GM18867 (cell line): ENCODE results near the gene RXYLT1.
"Not testable (repeated sequence)": the region's sequence is repeated elsewhere in the genome, so short reads cannot be mapped to it uniquely, and the experiment has no call there.

Experiments
- ATAC-seq: cut with Tn5 transposase; IDR thresholded peaks from one replicate; pipeline ENCODE4 v1.9.1; 2021; ENCODE audit warnings: mild to moderate bottlenecking, moderate library complexity; ENCODE audit not compliant: unreplicated experiment

The RXYLT1 gene

DNA sequence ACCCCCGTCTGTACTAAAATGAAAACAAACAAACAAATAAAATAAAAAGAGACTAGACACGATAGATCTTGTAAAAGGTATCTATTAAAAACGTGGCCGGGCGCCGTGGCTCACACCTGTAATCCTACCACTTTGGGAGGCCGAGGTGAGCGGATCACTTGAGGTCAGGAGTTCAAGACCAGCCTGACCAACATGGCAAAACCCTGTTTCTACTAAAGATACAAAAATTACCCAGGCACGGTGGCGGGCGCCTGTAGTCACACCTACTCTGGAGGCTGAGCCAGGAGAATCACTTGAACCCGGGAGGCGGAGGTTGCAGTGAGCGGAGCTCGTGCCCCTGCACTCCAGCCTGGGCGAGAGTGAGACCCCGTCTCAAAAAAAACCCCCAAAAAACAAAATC is 63.0 kb downstream of the RXYLT1 start:
- not testable (repeated sequence) for ATAC-seq

DNA sequence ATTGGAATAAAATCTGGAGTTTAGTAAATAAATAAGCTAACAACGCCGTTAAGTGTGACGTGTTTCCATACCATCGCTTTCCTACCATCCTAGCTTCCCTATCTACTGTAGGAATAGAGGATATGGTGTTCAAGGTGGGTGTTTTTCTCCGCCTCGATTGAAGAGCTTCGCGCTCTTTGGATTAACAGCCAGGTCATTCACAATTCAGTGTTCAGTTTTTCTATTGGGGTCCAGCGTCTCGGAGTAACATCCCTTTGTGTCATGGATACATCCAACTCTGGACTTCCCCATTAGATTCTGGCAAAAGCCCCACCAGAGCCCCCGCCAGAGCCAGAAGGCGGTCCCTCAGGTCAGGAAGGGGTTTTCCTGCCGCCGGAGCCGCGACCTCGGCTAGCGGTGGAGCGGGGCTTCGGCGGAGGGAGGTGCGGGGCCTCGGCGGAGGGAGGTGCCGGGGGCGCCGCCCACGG is 63.6 kb downstream of the RXYLT1 start:
- ATAC-seq, result no peak

DNA sequence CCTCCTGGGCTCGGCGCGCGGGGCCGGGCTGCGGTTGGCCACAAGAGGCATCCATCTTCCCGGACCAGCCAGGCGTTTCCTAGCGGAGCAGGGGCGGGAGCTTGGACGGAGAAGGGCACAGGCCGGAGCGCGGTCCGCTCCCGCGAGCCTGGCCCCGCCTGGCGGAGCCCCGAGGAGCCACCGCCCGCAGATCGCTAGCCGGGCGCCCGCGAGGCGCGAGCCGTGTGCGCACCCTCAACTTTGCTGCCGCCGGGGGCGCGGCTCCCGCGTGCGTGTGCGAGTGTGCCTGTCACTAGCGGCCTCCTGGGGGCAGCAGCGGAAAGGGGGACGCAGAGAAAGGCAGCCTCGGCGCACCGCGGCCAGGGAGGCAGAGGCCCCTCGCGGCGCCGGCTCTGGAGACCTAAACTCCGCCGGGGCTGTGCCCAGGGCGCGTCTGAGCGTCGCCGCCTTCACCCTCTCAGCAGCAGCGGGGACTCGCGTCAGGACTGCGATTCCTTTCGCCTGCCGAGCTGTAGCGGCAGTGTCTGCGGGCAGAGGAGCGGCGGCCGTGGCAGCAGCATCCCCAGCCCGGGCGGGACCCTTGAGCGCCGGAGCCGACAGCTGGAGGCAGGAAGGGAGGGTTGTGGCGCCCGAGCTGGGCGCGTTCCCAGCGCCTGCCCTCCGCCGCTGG is 64.1 kb downstream of the RXYLT1 start:
- peak; percentile 97 for ATAC-seq

DNA sequence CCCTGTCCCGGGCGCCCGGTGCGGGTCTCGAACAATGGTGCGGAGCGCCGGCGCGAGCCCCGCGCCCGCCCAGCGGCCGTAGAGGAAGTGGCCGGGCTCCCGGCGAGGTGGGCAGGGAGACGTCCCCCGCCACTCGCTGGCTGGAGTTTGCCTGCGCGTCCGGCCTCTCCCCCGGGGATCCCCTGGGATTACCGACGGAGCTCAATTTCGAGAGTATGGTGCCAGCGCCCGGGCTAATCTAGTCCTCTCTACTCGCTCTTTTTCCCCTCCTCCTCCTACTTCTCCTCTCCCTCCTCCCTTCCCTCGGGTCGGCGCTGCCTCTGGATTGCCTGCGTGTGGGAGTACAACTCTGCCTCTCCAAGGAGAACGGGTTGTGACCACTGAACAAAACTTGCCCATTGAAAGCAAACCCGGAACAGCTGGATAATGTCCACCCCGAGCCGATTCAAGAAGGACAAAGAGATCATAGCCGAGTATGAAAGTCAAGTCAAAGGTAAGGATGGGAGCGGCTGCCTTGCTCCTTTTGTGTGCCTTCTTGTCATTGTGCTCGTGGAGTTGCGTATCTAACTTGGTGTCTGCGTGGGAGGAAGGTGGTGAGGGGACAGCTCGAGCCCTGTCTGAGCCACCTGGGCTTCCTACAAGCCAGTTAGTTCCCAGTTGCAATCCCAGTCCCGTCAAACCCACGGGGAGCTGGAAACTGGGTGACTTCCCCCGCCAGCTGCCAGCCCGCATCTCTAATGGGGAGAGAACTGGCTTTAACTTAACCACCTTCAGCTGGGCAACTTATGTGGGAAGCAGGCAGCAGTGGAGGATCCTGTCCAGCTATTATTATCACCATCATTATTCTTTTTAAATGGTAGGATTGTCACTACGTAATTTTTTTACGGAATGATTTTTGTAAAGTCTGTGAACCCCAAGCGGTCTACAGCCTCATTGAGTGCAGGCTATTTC is 65.0 kb downstream of the RXYLT1 start, which contains the start of gene SRGAP1:
Gene SRGAP1 (plus strand): TSS at position 310 of the 951 bp plus-strand sequence. CDS start 117 bp downstream, at position 427.
- peak; percentile 21 for ATAC-seq

DNA sequence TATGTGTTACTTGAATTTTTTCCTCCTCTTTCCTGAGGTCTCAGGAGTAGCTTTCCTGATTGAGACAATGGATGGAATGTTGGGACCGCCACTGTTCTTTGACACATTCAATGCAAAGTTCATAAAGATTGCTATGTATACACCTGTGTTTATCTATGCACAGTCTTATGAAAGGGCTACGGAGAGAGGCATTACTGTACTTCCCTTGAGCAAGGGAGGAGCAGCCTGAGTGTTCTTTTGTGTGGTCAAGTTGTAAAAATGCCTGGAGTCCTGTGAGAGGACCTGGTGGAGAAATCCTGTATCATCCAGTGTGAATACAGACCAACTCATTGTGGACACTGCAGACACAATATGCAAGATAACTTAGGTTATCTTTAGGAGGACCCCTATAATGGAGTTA is 66.0 kb downstream of the RXYLT1 start:
- no peak for ATAC-seq

DNA sequence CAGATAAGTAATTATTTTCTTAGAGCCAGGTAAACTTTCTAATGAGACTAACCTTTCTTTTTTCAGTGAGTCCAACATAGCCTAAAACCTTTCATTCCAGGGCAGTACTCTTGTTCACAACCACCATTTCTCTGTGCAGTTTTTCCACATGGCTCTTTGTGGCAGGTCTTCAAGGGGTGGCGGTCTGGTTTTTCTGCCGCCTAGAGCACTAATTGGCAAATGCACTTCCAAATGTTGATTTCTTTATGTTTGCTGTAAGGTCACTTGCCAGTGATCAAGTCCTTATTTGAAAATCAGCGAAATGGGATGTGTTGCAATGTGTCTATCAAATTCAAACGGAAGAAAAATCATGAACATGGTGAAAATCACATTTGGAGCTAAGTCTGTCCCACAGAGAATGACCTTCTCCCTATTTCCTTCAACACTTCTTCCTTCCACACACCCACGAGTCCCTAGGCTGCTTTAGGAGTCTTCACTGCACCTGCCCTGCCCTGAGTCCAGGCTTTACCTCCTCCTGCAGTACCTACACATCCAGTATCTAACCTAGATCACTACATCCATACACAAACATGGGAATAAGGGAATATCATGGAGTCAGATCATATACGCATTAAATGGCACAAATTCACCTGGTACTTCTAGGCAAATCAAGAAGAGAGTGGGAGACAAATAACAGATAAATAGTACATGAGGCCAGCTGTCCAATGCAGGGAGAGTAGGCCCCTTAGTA is 66.7 kb downstream of the RXYLT1 start:
- ATAC-seq, result no peak

DNA sequence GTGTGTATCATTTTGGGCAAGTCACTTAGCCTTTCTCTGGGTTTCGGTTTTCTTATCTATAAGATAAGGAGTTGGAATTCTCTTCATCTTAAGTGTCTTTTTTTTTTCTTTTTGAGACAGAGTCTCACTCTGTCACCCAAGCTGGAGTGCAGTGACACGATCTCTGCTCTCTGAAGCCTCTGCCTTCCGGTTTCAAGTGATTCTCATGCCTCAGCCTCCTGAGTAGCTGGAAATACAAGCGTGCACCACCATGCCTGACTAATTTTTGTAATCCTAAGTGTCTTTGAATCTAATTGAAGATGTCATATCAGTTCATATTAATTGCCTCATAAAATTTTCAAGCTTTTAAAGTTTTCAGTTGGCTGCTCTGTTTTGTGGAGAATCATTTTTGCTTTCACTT is 68.7 kb downstream of the RXYLT1 start:
- no peak for ATAC-seq

DNA sequence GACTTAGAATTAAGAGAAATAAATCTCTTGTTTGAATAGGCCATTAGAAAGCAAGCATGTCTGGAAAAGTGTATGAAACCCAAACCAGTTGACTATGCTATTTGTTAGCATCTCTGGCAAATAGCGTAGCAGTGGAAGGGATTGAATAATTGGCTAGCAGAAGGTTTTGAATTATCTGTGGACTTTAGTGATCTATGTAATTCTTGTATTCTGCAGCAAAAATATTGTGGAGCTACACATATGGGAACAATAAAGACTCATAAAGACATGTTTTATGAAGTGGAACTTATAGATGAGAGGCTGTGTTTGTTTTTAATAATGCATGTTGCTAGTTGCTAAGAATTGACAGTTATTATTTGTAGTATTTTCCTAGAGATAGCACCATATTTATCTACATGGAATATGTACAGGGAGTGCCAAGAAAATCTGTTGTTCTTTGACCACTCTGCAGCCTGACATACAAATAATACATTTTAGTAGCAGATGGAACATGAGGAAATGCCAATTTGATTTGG is 69.5 kb downstream of the RXYLT1 start:
- ATAC-seq, result no peak

DNA sequence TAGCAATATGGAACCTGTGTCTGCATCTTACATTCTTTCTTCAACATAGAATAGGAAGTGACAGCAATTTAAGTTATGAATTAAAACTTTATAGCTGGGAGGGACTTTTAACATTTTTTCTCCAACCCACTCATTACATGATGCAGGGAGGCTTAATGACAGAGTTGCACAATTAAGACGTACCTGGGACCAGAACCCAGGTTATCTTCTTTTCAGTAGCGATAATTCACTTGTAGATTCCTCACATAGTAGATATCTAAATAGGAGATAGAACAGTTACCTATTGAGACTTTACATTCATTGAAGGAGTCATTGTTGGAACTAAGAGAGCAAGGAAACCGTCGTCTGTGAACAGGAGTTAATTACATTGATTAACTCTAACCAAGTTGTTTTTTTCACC is 69.9 kb downstream of the RXYLT1 start:
- ATAC-seq, result no peak

DNA sequence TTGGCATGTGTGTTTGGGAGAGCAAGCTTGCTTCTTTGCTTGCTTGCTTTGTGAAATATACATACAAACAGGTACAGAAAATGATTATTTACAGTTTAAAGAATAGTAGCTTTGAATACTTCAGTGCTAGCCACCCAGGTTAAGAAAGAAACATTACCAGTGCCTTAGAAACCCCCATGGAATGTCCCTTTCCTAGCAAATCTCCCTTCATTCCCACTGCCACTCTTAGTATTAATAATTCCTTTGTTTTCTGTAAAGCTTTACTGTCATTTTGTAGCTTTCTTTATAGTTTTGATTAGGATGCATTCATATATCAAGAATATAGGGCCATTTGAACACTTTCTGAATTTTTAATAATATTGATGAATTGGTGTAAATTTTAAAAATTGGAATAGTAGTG is 74.3 kb downstream of the RXYLT1 start:
- ATAC-seq, result no peak

DNA sequence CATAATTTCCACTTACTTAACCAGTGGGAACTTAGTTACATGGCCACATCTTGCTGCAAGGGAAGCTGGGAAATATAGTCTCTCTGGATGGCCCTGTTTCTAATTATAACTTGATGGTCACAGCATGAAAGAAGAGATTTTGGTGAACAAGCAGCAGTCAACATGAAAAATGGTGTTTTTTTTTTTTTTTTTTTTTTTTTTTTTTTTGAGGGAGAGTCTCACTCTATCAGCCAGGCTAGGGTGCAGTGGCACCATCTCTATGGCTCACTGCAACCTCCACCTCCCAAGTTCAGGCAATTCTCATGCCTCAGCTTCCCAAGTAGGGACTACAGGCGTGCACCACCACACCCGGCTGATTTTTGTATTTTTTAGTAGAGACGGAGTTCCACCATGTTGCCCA is 75.6 kb downstream of the RXYLT1 start:
- no peak for ATAC-seq

DNA sequence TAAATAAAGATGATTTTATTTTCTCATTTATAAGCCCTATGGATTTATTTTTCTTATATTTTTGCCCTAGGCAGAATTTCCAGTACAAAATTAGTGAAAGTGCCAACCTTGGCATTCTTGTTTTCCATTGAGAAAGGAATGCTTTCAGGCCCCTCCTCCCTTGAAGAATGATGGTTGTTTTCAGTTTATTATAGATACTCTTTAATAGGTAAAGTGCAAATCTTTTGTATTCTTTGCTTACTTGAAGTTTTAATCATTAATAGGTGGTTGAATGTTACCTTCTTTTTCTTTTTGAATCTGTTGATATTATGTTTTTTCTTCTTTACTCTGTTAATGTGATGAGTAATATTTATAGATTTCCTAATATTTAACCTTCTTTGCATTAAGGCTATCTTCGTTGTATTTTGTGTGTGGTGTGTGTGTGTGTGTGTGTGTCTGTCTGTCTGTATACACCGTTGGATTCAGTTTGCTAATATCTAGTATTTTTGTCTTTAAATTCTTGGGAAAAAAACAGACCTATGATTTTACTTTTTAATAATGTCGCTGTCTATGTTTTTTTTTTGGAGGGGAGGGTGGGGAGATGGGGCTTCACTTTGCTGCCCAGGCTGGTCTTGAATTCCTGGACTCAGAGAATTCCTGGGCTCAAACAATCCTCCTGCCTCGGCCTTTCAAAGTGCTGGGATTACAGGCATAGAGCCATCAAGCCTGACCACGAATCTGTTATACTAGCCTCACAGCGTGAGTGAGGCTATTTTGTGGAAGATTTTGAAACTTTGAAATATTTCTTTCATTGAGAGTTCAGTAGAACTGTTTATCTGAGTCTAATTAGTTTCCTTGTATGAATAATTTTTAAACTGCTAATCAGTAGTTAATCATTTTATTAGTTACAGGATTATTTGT is 78.3 kb downstream of the RXYLT1 start:
- ATAC-seq, result no peak
